GM12892 (cell line): Measurements from ENCODE around the gene PPDPF.
A peak's percentile ranks its signal among the peaks of the same experiment; 100 is the strongest.

ENCODE experiments used
- DNase-seq: peaks from one replicate; pipeline ENCODE4 v3.0.0; 2011; ENCODE audit not compliant: insufficient read length
- FAIRE-seq: peaks from 2 replicates; lab custom pipeline; 2011; peaks lifted over from hg19 to GRCh38; lab: Jason Lieb, UNC
- POLR2A ChIP-seq: IDR thresholded peaks from 2 replicates; pipeline ENCODE4 v1.6.1; 2011; ENCODE audit warnings: low read depth, low read length, control low read depth
- POLR2AphosphoS5 ChIP-seq: IDR thresholded peaks from 2 replicates; pipeline ENCODE4 v1.6.1; 2011; ENCODE audit warnings: low read depth, low read length, control low read depth
- TAF1 ChIP-seq: IDR thresholded peaks from 2 replicates; pipeline ENCODE4 v1.6.1; 2011; ENCODE audit warnings: low read depth, mild to moderate bottlenecking, control low read depth, low read length, borderline replicate concordance

Gene PPDPF

GRCh38 chr20:63536241-63536977 lies 15.8 kb downstream of the PPDPF start:
- DNase-seq (no peak), FAIRE-seq (peak; percentile 9)
- no peak for TF ChIP-seq POLR2A
- TF ChIP-seq TAF1: no peak
- TF ChIP-seq POLR2AphosphoS5: no peak

DNA sequence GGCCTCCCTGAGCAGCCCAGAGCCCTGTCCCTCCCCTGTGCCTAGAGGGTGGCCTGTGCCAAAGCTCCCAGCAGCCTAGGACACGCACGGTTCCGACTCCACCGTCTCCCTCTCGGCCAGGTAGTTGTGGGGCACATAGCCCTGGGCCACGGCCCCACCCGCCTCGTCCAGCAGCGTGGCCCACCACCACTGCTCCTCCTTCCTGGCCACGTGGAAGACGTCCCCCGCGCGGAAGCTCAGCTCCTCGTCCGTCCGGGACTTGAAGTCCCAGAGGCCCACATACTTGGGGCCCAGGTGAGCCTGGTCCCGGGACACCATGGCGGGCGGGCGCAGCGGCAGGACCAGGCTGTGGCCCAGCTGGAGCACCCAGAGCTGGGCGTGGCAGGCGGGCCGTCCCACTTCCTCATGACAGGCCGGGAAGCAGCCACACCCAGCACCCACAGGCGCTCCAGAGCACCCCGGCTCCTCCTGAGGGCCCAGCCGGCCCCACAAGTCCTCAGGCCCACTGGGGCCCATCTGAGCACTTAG lies 16.5 kb downstream of the PPDPF start, which contains the start of gene PTK6:
Gene PTK6, minus strand, starts transcription at position 380 of the 528 bp plus-strand sequence. Its CDS starts 62 bp downstream, at position 318.
- FAIRE-seq: no peak
- TF ChIP-seq TAF1 (no peak), POLR2AphosphoS5 (no peak), POLR2A (no peak)
- no peak for DNase-seq

GRCh38 chr20:63537525-63538203 lies 17.1 kb downstream of the PPDPF start:
- DNase-seq (peak; percentile 100), FAIRE-seq (peak; percentile 100)
- TF ChIP-seq TAF1: 0 out of 2 replicates have a peak, but pooled peaks have one; percentile 38
- TF ChIP-seq POLR2A: peak; percentile 63; the same call in 1 of the 2 replicates
- peak; percentile 44; the same call in 1 of the 2 replicates for TF ChIP-seq POLR2AphosphoS5

- DNase-seq: no peak
- no peak for FAIRE-seq
- TF ChIP-seq TAF1 (no peak), POLR2AphosphoS5 (no peak), POLR2A (no peak)
These were observed 17.9 kb downstream of the PPDPF start for GRCh38 chr20:63538204-63539091.

GRCh38 chr20:63539092-63539430 lies 18.5 kb downstream of the PPDPF start:
- FAIRE-seq (no peak), DNase-seq (no peak)
- TF ChIP-seq POLR2A (no peak), POLR2AphosphoS5 (no peak), TAF1 (no peak)

GRCh38 chr20:63539441-63540370 lies 19.1 kb downstream of the PPDPF start:
- FAIRE-seq: no peak
- no peak for TF ChIP-seq TAF1
- TF ChIP-seq POLR2AphosphoS5: no peak
- no peak for TF ChIP-seq POLR2A
- DNase-seq: no peak

GRCh38 chr20:63540417-63541186 lies 20.0 kb downstream of the PPDPF start:
- FAIRE-seq (no peak), DNase-seq (no peak)
- TF ChIP-seq TAF1: no peak
- TF ChIP-seq POLR2A: no peak
- TF ChIP-seq POLR2AphosphoS5: no peak

DNA sequence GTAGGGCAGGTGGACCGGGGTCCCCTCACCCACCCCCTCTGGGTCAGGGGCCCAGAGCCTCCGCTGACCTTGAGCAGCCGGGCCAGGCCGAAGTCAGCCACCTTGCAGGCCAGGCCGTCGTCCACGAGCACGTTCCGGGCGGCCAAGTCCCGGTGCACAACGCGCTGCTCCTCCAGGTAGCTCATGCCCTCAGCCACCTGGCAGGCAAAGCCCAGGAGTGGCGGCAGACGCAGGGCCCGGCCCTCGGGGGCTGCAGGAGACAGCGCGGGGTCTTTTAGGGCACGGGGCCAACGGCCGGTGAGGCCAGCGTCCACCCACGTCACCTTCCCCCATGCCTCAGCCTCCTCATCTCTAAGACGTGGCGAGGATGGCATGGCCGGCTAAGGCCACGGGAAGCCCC lies 20.8 kb downstream of the PPDPF start:
- no peak for TF ChIP-seq POLR2AphosphoS5
- TF ChIP-seq TAF1: no peak
- no peak for TF ChIP-seq POLR2A
- DNase-seq: no peak
- FAIRE-seq: no peak

DNA sequence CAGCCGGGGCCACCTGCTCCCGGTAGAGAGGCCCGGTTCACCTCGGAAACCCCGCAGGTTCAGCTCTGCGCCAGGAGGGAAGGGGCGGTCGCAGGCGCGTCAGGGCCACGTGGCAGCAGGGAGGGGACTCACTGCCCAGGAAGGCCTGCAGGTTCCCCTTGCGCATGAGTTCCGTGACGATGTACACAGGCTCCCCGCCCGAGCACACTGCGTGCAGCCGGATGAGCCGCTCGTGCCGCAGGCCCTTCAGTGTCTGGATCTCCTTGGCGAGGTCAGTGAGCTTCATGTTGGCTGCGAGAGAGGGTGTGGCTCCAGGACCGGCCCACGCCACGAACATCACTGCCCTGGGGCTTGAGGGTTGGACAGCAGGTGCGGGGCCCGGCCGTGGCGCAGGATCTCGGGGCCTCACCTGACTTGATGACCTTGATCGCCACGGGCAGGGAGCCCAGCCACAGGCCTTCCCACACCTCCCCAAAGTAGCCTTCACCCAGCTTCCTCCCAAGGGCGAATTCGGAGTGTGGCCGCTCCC lies 21.5 kb downstream of the PPDPF start:
- TF ChIP-seq POLR2A: no peak
- TF ChIP-seq POLR2AphosphoS5: no peak
- no peak for TF ChIP-seq TAF1
- DNase-seq (no peak), FAIRE-seq (no peak)

- DNase-seq (peak; percentile 94), FAIRE-seq (peak; percentile 92)
- TF ChIP-seq POLR2AphosphoS5: no peak
- no peak for TF ChIP-seq TAF1
- TF ChIP-seq POLR2A: no peak
These were observed 22.1 kb downstream of the PPDPF start for GRCh38 chr20:63542696-63543095.
